Stimulated activated CD4-positive, alpha-beta T cell treated with anti-CD3 and anti-CD28 coated beads, Interleukin-12 subunit alpha, Interleukin-12 subunit beta, amount 100 ng/mL, for 48 hours (primary cell): Measurements from ENCODE around the gene RPRM.
"Not testable (repeated sequence)": the region's sequence is repeated elsewhere in the genome, so short reads cannot be mapped to it uniquely, and the experiment has no call there.

Experiments used
- DNase-seq, 3 donors: peaks; one replicate each; pipeline ENCODE4 v3.0.0-alpha.2; 2020; ENCODE audit warnings: low read depth in 2 of 3, low spot score in 1 of 3

Gene RPRM

GRCh38 chr2:153478289-153479261, at the start of gene RPRM:
Gene RPRM (minus strand): TSS chr2:153478762. CDS start chr2:153478565, 197 bp downstream.
- DNase-seq, result peak; percentile 15 to 49 (median 40)

- DNase-seq, result peak; percentile 7 to 49 (median 38)
Measured at GRCh38 chr2:153519257-153519875, 40.8 kb upstream of the RPRM start.

- no peak for DNase-seq
Measured at GRCh38 chr2:153512331-153512730, 33.8 kb upstream of the RPRM start.

GRCh38 chr2:153510996-153511395, 32.4 kb upstream of the RPRM start:
- DNase-seq, result no peak

- DNase-seq, result no peak
Measured at GRCh38 chr2:153509133-153509532, 30.6 kb upstream of the RPRM start.

- not testable (repeated sequence) for DNase-seq
Measured at GRCh38 chr2:153506499-153506898, 27.9 kb upstream of the RPRM start.

GRCh38 chr2:153499439-153499838, 20.9 kb upstream of the RPRM start:
- no peak for DNase-seq

- no peak for DNase-seq
Measured at GRCh38 chr2:153497938-153498629, 19.5 kb upstream of the RPRM start.

GRCh38 chr2:153495725-153496124, 17.2 kb upstream of the RPRM start:
- DNase-seq, result no peak

- DNase-seq, result no peak
Measured at GRCh38 chr2:153488072-153488471, 9.5 kb upstream of the RPRM start.

- DNase-seq, result no peak
Measured at GRCh38 chr2:153487448-153487847, 8.9 kb upstream of the RPRM start.

- DNase-seq, result no peak
Measured at GRCh38 chr2:153479573-153479972, 1.0 kb upstream of the RPRM start.

GRCh38 chr2:153477636-153478288, 800 bp downstream of the RPRM start:
- no peak for DNase-seq

- no peak for DNase-seq
Measured at GRCh38 chr2:153476816-153477635, 1.5 kb downstream of the RPRM start.

GRCh38 chr2:153476491-153476815, 2.1 kb downstream of the RPRM start:
- DNase-seq, result no peak

GRCh38 chr2:153474876-153475435, 3.6 kb downstream of the RPRM start:
- DNase-seq, result no peak

- DNase-seq, result no peak
Measured at GRCh38 chr2:153474407-153474806, 4.2 kb downstream of the RPRM start.

- DNase-seq, result no peak
Measured at GRCh38 chr2:153470867-153471266, 7.7 kb downstream of the RPRM start.

GRCh38 chr2:153464395-153464794, 14.2 kb downstream of the RPRM start:
- DNase-seq, result no peak

- DNase-seq, result no peak
Measured at GRCh38 chr2:153462338-153462859, 16.2 kb downstream of the RPRM start.
